ENCODE results near the gene H2AZ2. TPM values are rescaled to one million over a fixed set of nuclear protein-coding genes. Genes with fewer than 3 reads are reported as not detected.

The H2AZ2 gene
- total RNA-seq (2022; extraction: Qiagen RNA extraction): 206 to 263 TPM (median 253 TPM) in 5 replicates

DNA sequence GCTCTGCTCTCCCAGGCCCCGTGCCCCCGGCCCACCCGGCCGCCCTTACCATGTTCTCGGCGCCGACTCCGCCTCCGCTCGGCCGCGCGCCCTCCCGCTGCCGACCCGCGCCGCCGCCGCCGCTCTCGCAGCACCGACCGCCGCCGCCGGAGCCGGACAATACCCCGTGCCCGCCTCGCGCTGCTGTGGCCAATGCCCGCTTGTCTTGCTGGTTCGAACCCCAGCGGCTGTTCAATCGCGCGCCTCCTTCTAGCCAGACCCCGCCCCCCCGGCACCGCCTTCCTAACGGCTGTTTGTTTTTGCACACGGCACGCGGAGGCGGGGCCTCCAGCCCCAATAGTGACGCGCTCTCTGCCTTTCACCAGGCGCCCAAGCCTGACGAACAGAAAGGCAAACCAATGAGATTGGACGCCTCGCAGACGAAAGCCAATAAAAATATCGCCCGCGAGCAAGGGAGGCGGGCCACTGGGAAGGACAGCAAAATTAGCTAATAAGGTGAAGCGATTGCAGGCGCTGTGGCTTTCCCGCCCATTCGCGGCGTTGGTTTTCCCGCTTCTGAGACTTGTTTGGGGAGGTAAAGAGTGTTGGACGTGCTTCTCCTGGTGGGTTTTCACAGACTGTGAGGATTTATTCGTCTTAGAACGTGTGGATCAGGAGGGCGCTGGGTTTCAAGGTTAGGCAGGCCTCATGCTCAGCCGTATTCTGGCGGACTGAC, at the start of gene H2AZ2:
Gene H2AZ2 (minus strand): TSS at position 168 of the 715 bp plus-strand sequence. CDS start 116 bp downstream, at position 52.

DNA sequence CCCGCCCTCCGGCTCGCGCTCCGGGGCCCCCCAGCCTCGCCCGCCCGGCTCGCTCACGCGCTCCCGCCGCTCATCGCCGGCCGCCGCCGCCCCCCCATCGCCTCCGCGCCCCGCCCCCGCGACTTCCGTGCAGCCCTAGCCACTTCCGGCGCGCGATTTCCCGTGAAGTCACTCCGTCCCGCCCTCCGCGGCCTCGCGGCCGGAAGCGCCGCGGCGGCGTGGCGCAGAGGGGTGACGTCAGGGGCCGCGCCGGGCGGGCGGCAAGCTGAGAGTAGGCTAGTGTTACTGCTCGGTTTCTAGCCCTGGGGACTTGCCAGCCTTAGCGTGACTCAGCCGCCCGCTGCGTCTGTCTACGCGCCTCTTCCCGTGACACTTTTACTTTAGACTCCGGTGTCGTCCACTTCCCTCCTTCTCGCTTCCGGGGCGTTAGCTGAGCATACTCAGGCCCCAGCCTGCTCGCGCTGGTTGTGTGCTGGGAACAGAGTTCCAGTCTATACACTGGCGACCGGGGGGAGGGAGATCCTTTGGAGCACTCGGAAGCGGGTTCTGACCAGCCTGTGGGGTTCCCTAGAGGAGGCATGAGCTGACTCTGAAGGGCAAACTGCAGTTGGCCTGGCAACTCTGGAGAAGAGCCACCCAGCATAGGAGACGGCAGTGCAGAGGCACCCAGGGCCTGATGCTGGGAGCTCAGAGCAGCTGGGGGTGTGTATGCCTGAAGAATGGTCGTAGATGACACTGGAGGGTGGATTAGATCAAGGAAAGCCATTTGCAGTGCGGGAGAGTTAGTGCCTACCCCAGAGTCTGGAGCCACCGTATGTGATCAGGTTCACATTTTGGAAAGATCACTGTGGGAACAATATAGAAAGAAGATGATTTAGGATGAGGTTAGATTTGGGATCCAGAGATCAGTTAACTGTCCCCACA, 37.8 kb upstream of the H2AZ2 start, which contains the start of gene PURB:
Gene PURB (minus strand): TSS at position 137 of the 924 bp plus-strand sequence. CDS start 182 bp downstream, outside the sequence.

DNA sequence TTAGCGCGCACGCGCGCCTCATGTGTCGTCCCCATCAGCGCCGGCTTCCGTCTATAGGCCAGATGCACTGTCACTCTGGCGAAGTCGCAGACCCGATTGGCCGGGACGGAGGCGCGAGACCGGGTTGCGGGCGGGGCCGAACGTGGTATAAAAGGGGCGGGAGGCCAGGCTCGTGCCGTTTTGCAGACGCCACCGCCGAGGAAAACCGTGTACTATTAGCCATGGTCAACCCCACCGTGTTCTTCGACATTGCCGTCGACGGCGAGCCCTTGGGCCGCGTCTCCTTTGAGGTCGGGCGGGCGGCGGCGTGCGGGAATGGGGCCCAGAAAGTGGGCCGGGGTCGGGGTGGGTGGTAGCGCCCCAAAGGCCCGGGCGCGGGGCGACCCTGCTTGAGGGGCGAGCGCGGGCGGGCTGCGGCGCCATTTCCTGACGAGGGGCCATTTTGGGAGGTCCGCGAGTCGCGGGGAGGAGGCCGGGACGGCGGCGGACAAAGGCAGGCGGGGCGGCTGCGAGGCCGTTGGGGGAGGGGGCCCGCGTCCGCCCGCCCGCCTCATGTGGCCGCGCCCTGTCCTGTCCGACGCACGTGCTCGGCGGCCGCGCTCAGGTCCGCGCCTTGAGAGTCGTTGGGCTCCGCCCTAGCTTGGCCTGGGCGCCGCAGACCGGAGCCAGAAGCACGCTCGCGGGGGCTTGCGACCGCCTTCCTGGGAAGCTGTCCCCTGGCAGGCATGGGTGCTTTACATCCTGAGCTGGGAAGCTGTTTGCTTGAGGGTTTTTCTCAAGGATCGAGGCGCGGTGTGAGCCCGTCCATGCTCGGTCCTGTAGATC, 51.2 kb downstream of the H2AZ2 start, which contains the start of gene PPIA:
Gene PPIA (plus strand): TSS at position 178 of the 825 bp plus-strand sequence. CDS start 44 bp downstream, at position 222.

Other genes starting within 250 kb of the H2AZ2 start
- 28.1 to 31.2 TPM (median 29.8 TPM) in 5 replicates for gene OGDH, start 241.5 kb downstream of the H2AZ2 start, total RNA-seq (2022; extraction: Qiagen RNA extraction)
- 22.1 to 32.6 TPM (median 31.1 TPM) in 5 replicates for gene ZMIZ2, start 99.2 kb downstream of the H2AZ2 start, total RNA-seq (2022; extraction: Qiagen RNA extraction)
- 5,070 to 6,304 TPM (median 5,111 TPM) in 5 replicates for gene PPIA, start 51.4 kb downstream of the H2AZ2 start, total RNA-seq (2022; extraction: Qiagen RNA extraction)
- 11.7 to 13.0 TPM (median 12.8 TPM) in 5 replicates for gene PURB, start 37.4 kb upstream of the H2AZ2 start, total RNA-seq (2022; extraction: Qiagen RNA extraction)
- 0.17 to 0.29 TPM (median 0.21 TPM) in 5 replicates for gene MYO1G, start 130.9 kb upstream of the H2AZ2 start, total RNA-seq (2022; extraction: Qiagen RNA extraction)
- gene CCM2, start 152.1 kb upstream of the H2AZ2 start, total RNA-seq (2022; extraction: Qiagen RNA extraction): 38.8 to 52.7 TPM (median 49.9 TPM) in 5 replicates
- 0.20 to 0.50 TPM (median 0.32 TPM) in 5 replicates for gene NACAD, start 240.9 kb upstream of the H2AZ2 start, total RNA-seq (2022; extraction: Qiagen RNA extraction)

Measured in A549 treated with AZD2906 at 1 μM for 4 hours (cell line).